Activated CD8-positive, alpha-beta memory T cell treated with anti-CD3 and anti-CD28 coated beads, Interleukin-2, amount 10 ng/mL, durations not matched to agents 7 days and 5 days (primary cell): ENCODE results near the gene CHD2. TPM values are rescaled to one million over a fixed set of nuclear protein-coding genes. Genes with fewer than 3 reads are reported as not detected.

Experiments
- ATAC-seq: fragments of 150-1000 bp; cut with Tn5 transposase; one replicate; pipeline ENCODE4 v1.10.0; 2021; ENCODE audit warnings: moderate library complexity
- CTCF ChIA-PET: fragments of 350-600 bp; sonication (Branson Sonifier 250); formaldehyde crosslinking; loops from one replicate; lab custom pipeline; 2021; ENCODE audit warnings: antibody characterized with exemption; lab: Charles Lee
- DNase-seq: peaks from one replicate; pipeline ENCODE4 v3.0.0-alpha.2; 2020
- H3K27ac Mint-ChIP-seq: one replicate; pipeline ENCODE4 v1.8.0; 2021; ENCODE audit warnings: mild to moderate bottlenecking, mixed read lengths
- H3K27me3 Mint-ChIP-seq: one replicate; pipeline ENCODE4 v1.8.0; 2021; ENCODE audit warnings: mixed read lengths
- H3K36me3 Mint-ChIP-seq: one replicate; pipeline ENCODE4 v1.8.0; 2021; ENCODE audit warnings: mild to moderate bottlenecking, mixed read lengths
- H3K4me1 Mint-ChIP-seq: one replicate; pipeline ENCODE4 v1.8.0; 2021; ENCODE audit warnings: mixed read lengths
- H3K4me3 Mint-ChIP-seq: one replicate; pipeline ENCODE4 v1.8.0; 2021; ENCODE audit warnings: mild to moderate bottlenecking, moderate library complexity, mixed read lengths
- H3K9me3 Mint-ChIP-seq: one replicate; pipeline ENCODE4 v1.8.0; 2022; ENCODE audit warnings: low read depth, mixed read lengths
- total RNA-seq, 2 experiments: library from RNA; stranded (reverse); gene quantifications; one replicate each; pipeline ENCODE4 v1.2.3, GENCODE V29; 2021

Gene CHD2
- total RNA-seq, 2 experiments from 2014 or later = 121 to 151 TPM

DNA sequence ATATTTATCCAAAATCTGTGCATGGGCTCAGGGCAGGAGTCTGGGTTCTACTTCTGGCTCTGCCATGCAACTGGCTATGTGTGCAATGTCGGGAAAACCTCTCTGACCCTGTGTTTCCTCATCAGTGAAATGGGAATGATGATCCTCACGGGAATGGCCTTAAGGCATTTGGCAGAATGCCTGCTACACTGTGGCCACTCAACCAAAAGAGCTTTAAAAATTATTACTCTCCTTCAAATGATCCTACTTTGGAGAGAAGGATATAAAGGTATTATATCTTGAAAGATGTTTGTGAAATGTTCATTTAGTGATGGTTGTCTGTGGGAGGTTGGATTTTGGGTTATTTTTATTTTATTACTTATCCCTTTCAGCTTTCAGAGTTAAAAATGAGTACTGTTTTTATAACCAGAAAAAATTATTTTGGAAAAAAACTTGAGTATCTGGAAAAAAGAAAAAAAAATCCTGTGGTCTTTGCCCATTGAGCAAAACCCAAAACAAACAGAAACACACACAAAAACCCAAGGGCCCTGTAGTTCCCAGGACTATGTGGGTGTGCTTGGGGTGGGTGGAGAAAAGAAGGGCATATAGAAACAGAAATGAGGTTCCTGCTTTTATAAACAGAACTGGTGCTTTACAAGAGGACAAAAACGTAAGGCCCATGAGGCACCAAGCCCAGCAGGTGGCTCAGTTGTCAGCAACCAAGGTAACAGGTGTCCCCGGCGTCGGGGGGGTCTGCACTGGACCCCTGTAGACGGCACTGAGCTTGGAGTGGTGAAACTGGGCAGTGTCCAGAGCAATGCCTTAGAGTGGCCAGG is 166.9 kb downstream of the CHD2 start:
- H3K27me3 Mint-ChIP-seq = peaks cover 50% of the 10 kb centered on the region
- H3K9me3 Mint-ChIP-seq = no peaks in the 10 kb centered on the region
- H3K36me3 Mint-ChIP-seq = no peaks in the 10 kb centered on the region
- H3K4me3 Mint-ChIP-seq = no peak overlapping the region
- CTCF ChIA-PET = no interaction called here
- ATAC-seq = no peak
- H3K27ac Mint-ChIP-seq = no peak overlapping the region
- DNase-seq = no peak
- H3K4me1 Mint-ChIP-seq = peaks cover 2% of the 10 kb centered on the region

DNA sequence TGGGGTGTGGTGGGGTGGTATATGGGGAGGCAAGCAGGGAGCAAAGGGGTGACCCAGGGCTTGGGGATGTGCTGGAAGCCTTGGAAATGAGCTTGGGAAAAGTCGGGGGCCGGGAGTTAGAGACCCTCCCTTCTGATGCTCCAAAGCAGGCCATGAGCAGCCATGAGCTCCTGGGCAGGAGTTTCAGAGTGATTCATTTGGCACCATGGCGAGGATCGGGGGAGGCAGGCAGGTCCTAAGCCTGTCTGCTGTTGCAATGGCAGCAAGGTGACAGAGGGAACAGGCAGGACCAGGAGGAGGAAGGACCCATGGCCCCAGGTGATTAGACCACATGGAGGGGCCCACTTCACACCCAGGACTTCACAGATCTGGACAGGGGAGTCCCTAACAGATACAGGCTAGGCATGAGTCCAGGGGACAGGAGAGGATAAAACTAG is 167.5 kb downstream of the CHD2 start:
- ATAC-seq (no peak), DNase-seq (no peak)
- no peaks in the 10 kb centered on the region for H3K36me3 Mint-ChIP-seq
- H3K4me3 Mint-ChIP-seq = no peak overlapping the region
- no peak overlapping the region for H3K27ac Mint-ChIP-seq
- H3K27me3 Mint-ChIP-seq = peaks cover 52% of the 10 kb centered on the region
- no peaks in the 10 kb centered on the region for H3K9me3 Mint-ChIP-seq
- CTCF ChIA-PET = interaction anchor here (1.7 kb wide), 1 partner anchor 20 kb away, joined by 8 read pairs; no protein-coding TSS in a partner anchor
- peaks cover 7% of the 10 kb centered on the region for H3K4me1 Mint-ChIP-seq

DNA sequence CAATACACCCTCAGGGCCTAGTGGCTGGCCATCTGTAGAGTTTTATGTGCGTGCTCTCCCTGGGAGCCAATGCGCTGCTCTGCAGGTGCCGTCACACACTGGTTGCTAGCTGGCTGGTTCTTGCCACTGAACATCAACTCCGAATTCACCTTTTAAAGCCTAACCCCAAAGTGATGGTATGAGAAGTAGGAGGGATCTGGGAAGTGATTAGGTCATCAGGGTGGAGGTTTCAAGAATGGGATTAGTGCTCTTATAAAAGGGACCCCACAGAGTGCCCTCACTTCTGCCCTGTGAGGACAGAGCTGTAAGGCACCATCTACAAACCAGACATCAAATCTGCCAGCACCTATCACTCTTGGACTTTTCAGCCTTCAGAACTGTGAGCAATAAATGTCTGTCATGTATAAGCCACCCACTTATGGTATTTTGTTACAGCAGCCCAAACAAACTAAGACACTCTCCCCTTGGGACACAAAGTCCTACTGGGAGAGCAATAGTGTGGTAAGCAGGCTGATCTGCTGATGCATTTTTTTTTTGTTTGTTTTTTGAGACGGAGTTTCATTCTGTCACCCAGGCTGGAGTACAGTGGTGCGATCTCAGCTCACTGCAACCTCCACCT is 168.6 kb downstream of the CHD2 start:
- DNase-seq (no peak), ATAC-seq (no peak)
- no peaks in the 10 kb centered on the region for H3K9me3 Mint-ChIP-seq
- peaks cover 13% of the 10 kb centered on the region for H3K4me1 Mint-ChIP-seq
- H3K27ac Mint-ChIP-seq = no peak overlapping the region
- CTCF ChIA-PET = interaction anchor here (1.7 kb wide), 1 partner anchor 19 kb away, joined by 8 read pairs; no protein-coding TSS in a partner anchor
- peaks cover 52% of the 10 kb centered on the region for H3K27me3 Mint-ChIP-seq
- no peaks in the 10 kb centered on the region for H3K36me3 Mint-ChIP-seq
- no peak overlapping the region for H3K4me3 Mint-ChIP-seq

DNA sequence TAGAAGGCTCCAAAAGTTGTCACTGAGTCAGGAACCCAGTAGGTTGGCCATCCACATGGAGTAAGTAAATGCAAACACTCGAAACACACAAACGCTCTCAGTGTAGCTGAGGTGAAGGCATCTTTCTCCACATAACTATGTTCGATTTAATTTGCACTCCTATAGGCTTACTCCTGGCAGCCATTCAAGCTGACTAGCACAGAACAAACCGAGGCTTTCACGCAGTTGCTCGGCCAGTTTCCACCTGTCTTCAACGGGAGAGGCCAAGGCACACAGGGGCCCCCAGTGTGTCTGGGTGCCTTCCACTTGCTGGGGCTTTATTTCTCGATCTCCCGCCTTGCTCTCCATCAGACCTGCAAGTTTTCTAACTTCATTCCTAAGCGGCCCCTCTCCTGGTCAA is 170.0 kb downstream of the CHD2 start:
- Mint-ChIP-seq H3K27me3 (peaks cover 56% of the 10 kb centered on the region), H3K27ac (no peak overlapping the region), H3K36me3 (no peaks in the 10 kb centered on the region), H3K4me3 (no peak overlapping the region), H3K4me1 (peaks cover 13% of the 10 kb centered on the region), H3K9me3 (no peaks in the 10 kb centered on the region)
- ATAC-seq = no peak
- CTCF ChIA-PET = no interaction called here
- DNase-seq = no peak

DNA sequence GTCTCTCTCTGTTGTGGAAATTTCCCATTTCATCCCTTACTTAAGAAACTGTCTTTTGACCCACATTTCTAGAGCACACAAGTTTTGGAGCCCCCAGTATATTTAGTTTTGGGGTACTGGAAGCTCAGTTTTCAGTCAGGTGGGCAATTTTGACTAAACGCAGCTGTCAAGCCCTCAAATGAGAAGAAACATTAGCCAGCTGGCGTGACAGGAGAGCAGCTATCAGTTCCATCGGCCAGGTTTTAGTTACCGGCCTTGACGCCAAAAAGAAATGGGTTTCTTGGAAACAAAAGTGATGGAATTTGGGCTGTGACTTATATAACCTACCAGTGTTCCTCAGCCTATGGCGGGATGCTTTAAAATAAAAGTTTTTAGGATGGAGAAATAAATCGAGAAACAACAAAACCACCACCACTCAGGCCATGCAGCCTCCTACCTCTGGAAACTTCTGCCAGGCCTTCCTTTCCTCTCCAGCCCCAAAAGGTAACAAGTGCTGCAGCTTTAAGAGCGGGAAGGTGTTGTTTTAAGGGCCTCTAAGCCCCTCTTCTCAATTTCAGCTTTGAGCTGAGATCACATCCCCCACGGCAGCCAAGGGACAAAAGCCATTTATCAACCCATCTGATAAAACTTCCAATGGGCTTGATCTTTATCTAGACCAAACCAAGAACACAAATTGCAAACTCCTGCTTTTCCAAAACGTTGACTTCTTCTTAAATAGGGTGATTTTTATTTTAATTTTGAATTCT is 170.6 kb downstream of the CHD2 start:
- peaks cover 13% of the 10 kb centered on the region for H3K4me1 Mint-ChIP-seq
- CTCF ChIA-PET = interaction anchor here (1.2 to 4.8 kb wide), 2 partner anchors 17 to 41 kb away, joined by 3 to 20 read pairs; no protein-coding TSS in a partner anchor
- H3K9me3 Mint-ChIP-seq = no peaks in the 10 kb centered on the region
- ATAC-seq = no peak
- H3K27me3 Mint-ChIP-seq = peaks cover 60% of the 10 kb centered on the region
- H3K36me3 Mint-ChIP-seq = no peaks in the 10 kb centered on the region
- DNase-seq = no peak
- H3K4me3 Mint-ChIP-seq = no peak overlapping the region
- no peak overlapping the region for H3K27ac Mint-ChIP-seq

DNA sequence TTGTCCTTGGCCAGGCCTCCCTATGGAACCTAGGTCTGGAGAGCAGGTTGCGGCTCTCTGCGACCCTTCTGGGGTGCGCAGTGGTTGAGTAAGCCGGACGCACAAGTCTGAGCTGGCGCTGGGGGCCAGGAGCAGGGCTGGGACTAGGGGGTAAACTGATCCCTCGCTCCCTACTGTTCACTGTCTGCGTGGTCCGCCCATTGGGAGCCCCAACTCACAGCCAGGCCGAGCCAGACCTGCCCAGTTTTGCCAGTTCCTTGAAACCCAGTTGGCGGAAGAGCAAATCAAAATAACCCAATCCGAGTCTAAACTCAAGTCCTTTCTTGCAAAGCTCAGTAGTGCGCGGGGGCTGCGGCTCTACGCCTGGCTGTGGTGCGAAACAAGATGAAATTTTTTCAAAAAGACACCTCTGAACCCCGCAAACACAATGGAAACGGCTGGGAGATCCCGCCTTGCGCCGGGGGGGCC is 171.4 kb downstream of the CHD2 start:
- DNase-seq (no peak), ATAC-seq (no peak)
- Mint-ChIP-seq H3K4me1 (peaks cover 13% of the 10 kb centered on the region), H3K36me3 (no peaks in the 10 kb centered on the region), H3K4me3 (no peak overlapping the region), H3K27ac (no peak overlapping the region), H3K9me3 (no peaks in the 10 kb centered on the region), H3K27me3 (peaks cover 67% of the 10 kb centered on the region)
- CTCF ChIA-PET = interaction anchor here (1.2 to 4.8 kb wide), 3 partner anchors 8 to 42 kb away, joined by 3 to 20 read pairs (median 3); no protein-coding TSS in a partner anchor

DNA sequence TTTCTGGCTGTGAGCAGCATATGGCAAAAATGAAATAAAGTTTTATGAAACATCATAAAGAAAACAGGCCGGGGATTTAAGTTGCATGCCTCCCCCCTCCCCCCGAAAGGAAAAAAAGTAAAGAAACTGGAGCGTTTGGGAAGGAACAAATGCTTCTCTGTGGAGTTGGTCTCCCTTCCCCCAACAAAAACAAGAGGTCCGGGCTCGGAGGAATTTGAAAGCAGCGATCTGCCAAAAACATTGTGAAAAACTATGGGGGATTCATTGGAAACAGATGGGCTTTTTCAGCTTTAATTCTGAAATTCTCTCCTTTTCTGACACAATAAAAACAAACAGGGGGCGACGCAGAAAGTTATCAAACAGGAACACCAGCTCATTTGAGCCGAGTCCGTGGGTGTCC is 171.9 kb downstream of the CHD2 start:
- Mint-ChIP-seq H3K27me3 (peaks cover 72% of the 10 kb centered on the region), H3K27ac (no peak overlapping the region), H3K4me3 (peak overlapping the region; percentile 26), H3K36me3 (no peaks in the 10 kb centered on the region), H3K9me3 (no peaks in the 10 kb centered on the region), H3K4me1 (peaks cover 13% of the 10 kb centered on the region)
- no peak for DNase-seq
- ATAC-seq = no peak
- CTCF ChIA-PET = interaction anchor here (1.2 to 4.8 kb wide), 3 partner anchors 8 to 43 kb away, joined by 3 to 20 read pairs (median 3); no protein-coding TSS in a partner anchor

DNA sequence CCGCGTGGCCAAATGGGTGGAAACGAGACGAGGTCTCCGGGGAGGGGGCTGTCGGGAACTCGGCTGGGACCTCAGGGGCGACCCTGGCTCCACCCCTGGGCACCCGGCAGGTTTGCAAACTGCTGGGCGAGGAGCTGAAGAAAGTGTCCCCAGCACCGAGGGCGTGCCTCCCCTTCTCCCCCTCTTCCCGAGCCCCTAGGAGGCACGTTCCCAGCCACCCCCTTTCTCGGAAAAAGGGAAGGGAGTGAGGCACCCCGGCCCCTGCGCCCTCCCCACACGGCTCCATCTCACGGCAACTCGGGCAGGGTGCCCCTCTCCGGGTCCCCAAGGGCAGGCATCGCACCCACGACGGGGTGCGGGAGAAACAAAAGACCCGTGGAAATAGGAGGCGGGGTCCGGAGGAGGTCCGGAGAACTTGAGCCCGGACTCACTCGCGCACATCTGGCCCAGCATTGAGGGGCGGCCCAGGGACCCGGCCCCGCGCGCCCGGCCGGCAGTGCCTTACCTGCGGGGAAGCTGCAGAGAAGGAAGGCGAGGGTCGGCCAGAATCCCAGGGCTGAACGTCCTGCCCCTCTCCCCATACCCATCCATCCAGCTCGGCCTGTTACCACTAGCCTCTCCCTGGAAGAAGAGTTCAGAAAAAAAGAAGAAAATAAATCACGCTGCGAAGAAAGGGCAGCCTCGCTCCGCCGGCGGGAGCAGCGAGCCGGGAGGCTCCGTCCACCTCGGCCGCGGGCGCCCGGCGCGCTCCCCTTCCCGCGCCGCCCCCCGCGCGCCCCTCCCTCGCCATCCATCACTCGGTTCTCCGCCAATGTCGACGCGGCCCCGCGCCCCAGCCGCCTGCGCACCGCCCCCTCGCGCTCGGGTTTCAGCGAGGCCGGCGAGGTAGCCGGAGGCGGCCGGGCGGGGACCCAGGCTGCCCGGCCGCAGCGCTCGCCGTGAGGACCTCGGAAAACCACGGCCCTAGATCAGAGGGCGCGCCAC is 172.6 kb downstream of the CHD2 start:
- Mint-ChIP-seq H3K9me3 (no peaks in the 10 kb centered on the region), H3K27me3 (peaks cover 77% of the 10 kb centered on the region), H3K4me1 (peaks cover 13% of the 10 kb centered on the region), H3K36me3 (no peaks in the 10 kb centered on the region), H3K4me3 (peak overlapping the region; percentile 26), H3K27ac (no peak overlapping the region)
- DNase-seq = no peak
- CTCF ChIA-PET = interaction anchor here (1.0 to 4.8 kb wide), 4 partner anchors 9 to 43 kb away, joined by 3 to 20 read pairs (median 3); no protein-coding TSS in a partner anchor
- ATAC-seq = peak; percentile 45

DNA sequence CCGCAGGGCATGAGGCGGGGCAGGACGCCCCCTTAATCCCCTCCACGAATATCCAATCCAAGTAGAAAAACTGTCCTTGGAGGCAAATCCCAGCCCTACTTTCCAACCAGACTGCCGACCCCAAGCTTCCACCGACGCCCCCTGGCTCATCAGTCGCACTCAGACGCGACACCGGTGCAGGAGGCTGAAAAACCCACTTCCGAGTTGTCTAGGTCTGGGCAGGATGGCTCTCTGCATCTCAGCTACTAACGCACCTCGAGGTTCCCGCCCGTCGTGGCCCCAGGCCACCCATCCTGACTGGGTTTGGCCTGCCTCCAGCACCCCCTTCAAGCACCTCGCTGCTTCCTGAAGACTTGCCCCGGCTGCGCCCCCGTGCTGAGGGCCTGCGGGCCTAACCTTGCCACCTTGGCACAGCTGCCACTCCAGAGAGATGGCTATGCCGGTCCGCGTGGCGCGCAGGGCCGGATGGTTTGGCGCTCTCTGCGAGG is 173.4 kb downstream of the CHD2 start:
- Mint-ChIP-seq H3K4me1 (peaks cover 13% of the 10 kb centered on the region), H3K9me3 (no peaks in the 10 kb centered on the region), H3K27ac (no peak overlapping the region), H3K4me3 (peak overlapping the region; percentile 57), H3K36me3 (no peaks in the 10 kb centered on the region), H3K27me3 (peaks cover 82% of the 10 kb centered on the region)
- ATAC-seq = peak; percentile 49
- CTCF ChIA-PET = interaction anchor here (1.0 to 4.8 kb wide), 2 partner anchors 10 to 14 kb away, joined by 3 to 20 read pairs; no protein-coding TSS in a partner anchor
- DNase-seq = no peak

DNA sequence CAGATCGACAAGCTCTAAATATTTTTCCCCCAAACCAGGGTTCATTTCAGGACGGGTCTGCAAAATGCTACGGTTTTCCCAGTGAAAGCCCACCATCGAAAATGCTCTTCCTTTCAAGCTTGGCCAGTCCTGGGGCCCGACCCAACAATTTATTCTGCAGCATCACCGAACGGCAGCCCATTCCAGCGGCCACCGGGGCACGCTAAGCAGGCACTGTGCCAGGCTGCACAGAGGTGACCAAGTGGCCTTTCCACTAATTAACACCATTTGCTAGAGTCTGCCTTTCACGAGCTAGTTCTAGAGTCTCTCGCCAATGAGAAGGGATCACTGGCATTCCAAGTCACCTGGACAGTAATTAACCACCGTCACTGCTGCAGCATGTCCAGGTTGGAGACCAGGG is 174.5 kb downstream of the CHD2 start:
- Mint-ChIP-seq H3K9me3 (no peaks in the 10 kb centered on the region), H3K36me3 (no peaks in the 10 kb centered on the region), H3K27me3 (peaks cover 84% of the 10 kb centered on the region), H3K4me3 (no peak overlapping the region), H3K27ac (no peak overlapping the region), H3K4me1 (peaks cover 13% of the 10 kb centered on the region)
- DNase-seq (no peak), ATAC-seq (no peak)
- CTCF ChIA-PET = interaction anchor here (4.8 kb wide), 1 partner anchor 13 kb away, joined by 20 read pairs; no protein-coding TSS in a partner anchor

DNA sequence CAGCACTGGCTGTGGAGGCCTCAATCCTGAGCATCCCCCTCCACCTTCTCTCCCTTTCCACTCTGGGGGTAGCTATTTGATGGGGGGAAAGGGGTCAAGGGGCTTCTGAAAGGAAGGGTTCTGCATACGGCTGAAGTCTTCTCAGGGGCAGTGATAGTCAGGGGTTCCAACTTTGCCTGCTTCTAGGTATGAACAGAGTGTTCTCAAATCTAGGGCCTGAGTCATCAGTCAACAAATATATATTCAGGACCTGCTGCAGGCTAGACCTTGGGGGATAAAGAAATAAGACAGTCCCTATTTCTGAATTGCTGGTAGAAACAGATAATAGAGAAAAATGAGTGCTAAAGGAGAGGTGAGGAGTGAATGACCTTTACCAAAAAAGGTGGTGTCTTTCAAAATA is 176.1 kb downstream of the CHD2 start:
- CTCF ChIA-PET = interaction anchor here (1.4 to 3.3 kb wide), 2 partner anchors 12 to 1044 kb away, joined by 4 to 17 read pairs; no protein-coding TSS in a partner anchor
- H3K9me3 Mint-ChIP-seq = no peaks in the 10 kb centered on the region
- H3K36me3 Mint-ChIP-seq = no peaks in the 10 kb centered on the region
- ATAC-seq = no peak
- H3K4me3 Mint-ChIP-seq = no peak overlapping the region
- DNase-seq = no peak
- H3K27ac Mint-ChIP-seq = no peak overlapping the region
- H3K27me3 Mint-ChIP-seq = peaks cover 80% of the 10 kb centered on the region
- peaks cover 13% of the 10 kb centered on the region for H3K4me1 Mint-ChIP-seq

DNA sequence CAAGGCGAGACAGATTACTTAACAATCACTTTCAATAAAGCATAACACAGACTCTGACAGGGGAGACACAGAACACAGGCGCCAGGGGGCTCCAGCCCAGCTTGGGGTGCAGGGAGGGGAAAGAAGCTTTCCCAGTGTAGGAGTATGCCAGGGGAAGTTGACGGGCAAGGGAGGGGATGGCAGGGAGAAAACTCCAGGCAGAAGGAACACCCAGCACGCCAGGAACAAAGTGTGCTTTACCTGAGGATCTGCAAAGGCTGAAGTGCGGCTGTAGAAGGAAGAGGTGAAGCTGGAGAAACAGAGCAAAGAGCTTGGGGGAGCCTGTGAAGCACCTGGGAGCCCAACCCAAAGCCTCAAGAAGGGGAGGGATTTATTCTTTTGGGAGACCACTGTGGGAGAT is 176.8 kb downstream of the CHD2 start:
- DNase-seq = no peak
- peaks cover 80% of the 10 kb centered on the region for H3K27me3 Mint-ChIP-seq

More for the DNA sequence above, 176.8 kb downstream of the CHD2 start:
- H3K4me1 Mint-ChIP-seq = peaks cover 13% of the 10 kb centered on the region
- no peaks in the 10 kb centered on the region for H3K36me3 Mint-ChIP-seq
- no peak overlapping the region for H3K4me3 Mint-ChIP-seq
- H3K27ac Mint-ChIP-seq = no peak overlapping the region
- ATAC-seq = no peak
- no peaks in the 10 kb centered on the region for H3K9me3 Mint-ChIP-seq
- CTCF ChIA-PET = interaction anchor here (1.1 to 3.3 kb wide), 2 partner anchors 11 to 41 kb away, joined by 3 to 17 read pairs; no protein-coding TSS in a partner anchor
